Choroid plexus epithelial cell (primary cell): ENCODE data around the gene MS4A3.
"Not testable (repeated sequence)": the region's sequence is repeated elsewhere in the genome, so short reads cannot be mapped to it uniquely, and the experiment has no call there.

Experiments used
- DNase-seq: peaks from one replicate; pipeline ENCODE4 v3.0.0-alpha.2; 2010; ENCODE audit warnings: low read depth
- H3K4me3 ChIP-seq: 2 replicates; pipeline ENCODE4 v1.5.1; 2011; ENCODE audit warnings: low read depth, mild to moderate bottlenecking, control low read depth, low read length, moderate library complexity
- CTCF ChIP-seq: conservative IDR thresholded peaks from 2 replicates; pipeline ENCODE4 v1.5.1; 2011; ENCODE audit warnings: low read depth, mild to moderate bottlenecking, control low read depth, inconsistent platforms, low read length, moderate library complexity

The MS4A3 gene

GRCh38 chr11:60095477-60096120 lies 39.1 kb downstream of the MS4A3 start:
- TF ChIP-seq CTCF = no peak

GRCh38 chr11:60097189-60097588 lies 40.7 kb downstream of the MS4A3 start:
- no peak for DNase-seq
- no peak overlapping the region for H3K4me3 ChIP-seq
- no peak for TF ChIP-seq CTCF

More at GRCh38 chr11:60095477-60096120, 39.1 kb downstream of the MS4A3 start:
- DNase-seq = no peak
- no peak overlapping the region for H3K4me3 ChIP-seq

- H3K4me3 ChIP-seq = no peak overlapping the region
- TF ChIP-seq CTCF = no peak
- DNase-seq = no peak
These were observed 42.0 kb downstream of the MS4A3 start for GRCh38 chr11:60098508-60098907.

- TF ChIP-seq CTCF = no peak
- no peak for DNase-seq
- no peak overlapping the region for H3K4me3 ChIP-seq
These were observed 44.1 kb downstream of the MS4A3 start for GRCh38 chr11:60100516-60100915.

- DNase-seq, H3K4me3 ChIP-seq: not testable (repeated sequence)
These were observed 44.9 kb downstream of the MS4A3 start for GRCh38 chr11:60101368-60101767.

GRCh38 chr11:60104471-60105115 lies 48.1 kb downstream of the MS4A3 start:
- not testable (repeated sequence) for H3K4me3 ChIP-seq

GRCh38 chr11:60108631-60109030 lies 52.2 kb downstream of the MS4A3 start:
- H3K4me3 ChIP-seq, DNase-seq: not testable (repeated sequence)

More at GRCh38 chr11:60104471-60105115, 48.1 kb downstream of the MS4A3 start:
- DNase-seq = not testable (repeated sequence)

- no peak for TF ChIP-seq CTCF
- H3K4me3 ChIP-seq = no peak overlapping the region
- DNase-seq = no peak
These were observed 55.3 kb downstream of the MS4A3 start for GRCh38 chr11:60111793-60112192.
